Kidney epithelial cell (primary cell): Measurements from ENCODE around the gene SCARB2. TPM values are rescaled to one million over a fixed set of nuclear protein-coding genes. Genes with fewer than 3 reads are reported as not detected.

ENCODE experiments used
- total RNA-seq: library from RNA; depleted of rRNA; stranded (reverse); fragments of >200 nt; gene quantifications from 2 replicates; pipeline ENCODE4 v1.2.3, GENCODE V29; 2015

SCARB2 gene
- total RNA-seq, 1 donor from 2014 or later = 141 TPM

Other genes starting within 250 kb of the SCARB2 start
- 63.3 and 70.1 TPM in 2 replicates for gene SDAD1, start 222.9 kb downstream of the SCARB2 start, total RNA-seq
- not detected in 2 replicates for gene CXCL9, start 206.3 kb downstream of the SCARB2 start, total RNA-seq
- gene CXCL10, start 190.3 kb downstream of the SCARB2 start, total RNA-seq = 0.34 TPM in 1 of 2 replicates, not detected in the other
- 0.07 TPM in 1 of 2 replicates, not detected in the other for gene CXCL11, start 177.8 kb downstream of the SCARB2 start, total RNA-seq
- gene ART3, start 139.1 kb downstream of the SCARB2 start, total RNA-seq = not detected in 2 replicates
- gene NUP54, start 65.4 kb downstream of the SCARB2 start, total RNA-seq = 33.0 and 36.0 TPM in 2 replicates
- gene FAM47E, start 37.9 kb upstream of the SCARB2 start, total RNA-seq = 2.3 and 3.1 TPM in 2 replicates
- gene STBD1, start 92.9 kb upstream of the SCARB2 start, total RNA-seq = 6.1 and 7.4 TPM in 2 replicates
- 0.34 and 0.84 TPM in 2 replicates for gene CCDC158, start 207.3 kb upstream of the SCARB2 start, total RNA-seq
- gene SHROOM3, start 221.4 kb upstream of the SCARB2 start, total RNA-seq = 42.5 and 45.1 TPM in 2 replicates